Measurements from ENCODE around the gene TMEM140.

The TMEM140 gene

GRCh38 chr7:135192914-135193536, 45.2 kb downstream of the TMEM140 start:
- WGBS, 2 experiments = 93% methylated on average over 10 to 11 of the region's 11 CpGs
- H3K4me1 ChIP-seq (ENCODE audit: control insufficient read depth, insufficient read depth, low read length) = no peaks in the 10 kb centered on the region
- H3K9me3 ChIP-seq (ENCODE audit: control insufficient read depth, low read length) = no peaks in the 10 kb centered on the region
- no peaks in the 10 kb centered on the region for H3K27me3 ChIP-seq (ENCODE audit: control insufficient read depth, insufficient read depth, low read length, poor library complexity, severe bottlenecking)
- H3K4me3 ChIP-seq (ENCODE audit: insufficient read depth, low read depth, low read length) = no peak overlapping the region
- no peaks in the 10 kb centered on the region for H3K36me3 ChIP-seq (ENCODE audit: control insufficient read depth, insufficient read depth, low read length)
- H3K27ac ChIP-seq (ENCODE audit: insufficient read depth, low read depth, low read length, poor library complexity, severe bottlenecking) = no peak overlapping the region

GRCh38 chr7:135193615-135194081, 45.8 kb downstream of the TMEM140 start:
- Histone ChIP-seq H3K4me3 (ENCODE audit: insufficient read depth, low read depth, low read length) (no peak overlapping the region), H3K4me1 (ENCODE audit: control insufficient read depth, insufficient read depth, low read length) (no peaks in the 10 kb centered on the region), H3K27me3 (ENCODE audit: control insufficient read depth, insufficient read depth, low read length, poor library complexity, severe bottlenecking) (no peaks in the 10 kb centered on the region), H3K27ac (ENCODE audit: insufficient read depth, low read depth, low read length, poor library complexity, severe bottlenecking) (no peak overlapping the region), H3K9me3 (ENCODE audit: control insufficient read depth, low read length) (no peaks in the 10 kb centered on the region), H3K36me3 (ENCODE audit: control insufficient read depth, insufficient read depth, low read length) (no peaks in the 10 kb centered on the region)
- WGBS, 2 experiments = 88 to 92% methylated on average over 10 of the region's 10 CpGs

- Histone ChIP-seq H3K4me3 (ENCODE audit: insufficient read depth, low read depth, low read length) (no peak overlapping the region), H3K36me3 (ENCODE audit: control insufficient read depth, insufficient read depth, low read length) (peaks cover 3% of the 10 kb centered on the region), H3K9me3 (ENCODE audit: control insufficient read depth, low read length) (no peaks in the 10 kb centered on the region), H3K27ac (ENCODE audit: insufficient read depth, low read depth, low read length, poor library complexity, severe bottlenecking) (no peak overlapping the region), H3K4me1 (ENCODE audit: control insufficient read depth, insufficient read depth, low read length) (no peaks in the 10 kb centered on the region), H3K27me3 (ENCODE audit: control insufficient read depth, insufficient read depth, low read length, poor library complexity, severe bottlenecking) (no peaks in the 10 kb centered on the region)
- 87 to 94% methylated on average over 12 of the region's 12 CpGs for WGBS, 2 experiments
Observed at GRCh38 chr7:135194494-135195095, 46.7 kb downstream of the TMEM140 start.

- H3K4me1 ChIP-seq (ENCODE audit: control insufficient read depth, insufficient read depth, low read length) = no peaks in the 10 kb centered on the region
- H3K27ac ChIP-seq (ENCODE audit: insufficient read depth, low read depth, low read length, poor library complexity, severe bottlenecking) = no peak overlapping the region
- no peaks in the 10 kb centered on the region for H3K27me3 ChIP-seq (ENCODE audit: control insufficient read depth, insufficient read depth, low read length, poor library complexity, severe bottlenecking)
- no peaks in the 10 kb centered on the region for H3K9me3 ChIP-seq (ENCODE audit: control insufficient read depth, low read length)
- H3K4me3 ChIP-seq (ENCODE audit: insufficient read depth, low read depth, low read length) = no peak overlapping the region
- H3K36me3 ChIP-seq (ENCODE audit: control insufficient read depth, insufficient read depth, low read length) = peaks cover 4% of the 10 kb centered on the region
- 96 to 97% methylated on average over 3 to 4 of the region's 4 CpGs for WGBS, 2 experiments
Observed at GRCh38 chr7:135195156-135195555, 47.3 kb downstream of the TMEM140 start.

GRCh38 chr7:135195968-135196629, 48.2 kb downstream of the TMEM140 start:
- WGBS, 2 experiments = 95% methylated on average over 14 of the region's 14 CpGs
- Histone ChIP-seq H3K4me1 (ENCODE audit: control insufficient read depth, insufficient read depth, low read length) (no peaks in the 10 kb centered on the region), H3K9me3 (ENCODE audit: control insufficient read depth, low read length) (no peaks in the 10 kb centered on the region), H3K36me3 (ENCODE audit: control insufficient read depth, insufficient read depth, low read length) (peaks cover 4% of the 10 kb centered on the region), H3K27ac (ENCODE audit: insufficient read depth, low read depth, low read length, poor library complexity, severe bottlenecking) (no peak overlapping the region), H3K4me3 (ENCODE audit: insufficient read depth, low read depth, low read length) (no peak overlapping the region), H3K27me3 (ENCODE audit: control insufficient read depth, insufficient read depth, low read length, poor library complexity, severe bottlenecking) (no peaks in the 10 kb centered on the region)

- Histone ChIP-seq H3K4me1 (ENCODE audit: control insufficient read depth, insufficient read depth, low read length) (no peaks in the 10 kb centered on the region), H3K9me3 (ENCODE audit: control insufficient read depth, low read length) (no peaks in the 10 kb centered on the region), H3K4me3 (ENCODE audit: insufficient read depth, low read depth, low read length) (no peak overlapping the region), H3K27ac (ENCODE audit: insufficient read depth, low read depth, low read length, poor library complexity, severe bottlenecking) (no peak overlapping the region), H3K36me3 (ENCODE audit: control insufficient read depth, insufficient read depth, low read length) (peaks cover 4% of the 10 kb centered on the region), H3K27me3 (ENCODE audit: control insufficient read depth, insufficient read depth, low read length, poor library complexity, severe bottlenecking) (no peaks in the 10 kb centered on the region)
- WGBS, 2 experiments = 88 to 93% methylated on average over 2 of the region's 2 CpGs
Observed at GRCh38 chr7:135197343-135197742, 49.5 kb downstream of the TMEM140 start.

GRCh38 chr7:135197906-135198655, 50.2 kb downstream of the TMEM140 start:
- WGBS, 2 experiments = 95% methylated on average over 15 of the region's 15 CpGs
- H3K27ac ChIP-seq (ENCODE audit: insufficient read depth, low read depth, low read length, poor library complexity, severe bottlenecking) = no peak overlapping the region
- no peaks in the 10 kb centered on the region for H3K4me1 ChIP-seq (ENCODE audit: control insufficient read depth, insufficient read depth, low read length)
- no peaks in the 10 kb centered on the region for H3K27me3 ChIP-seq (ENCODE audit: control insufficient read depth, insufficient read depth, low read length, poor library complexity, severe bottlenecking)
- no peak overlapping the region for H3K4me3 ChIP-seq (ENCODE audit: insufficient read depth, low read depth, low read length)
- peaks cover 4% of the 10 kb centered on the region for H3K36me3 ChIP-seq (ENCODE audit: control insufficient read depth, insufficient read depth, low read length)
- H3K9me3 ChIP-seq (ENCODE audit: control insufficient read depth, low read length) = no peaks in the 10 kb centered on the region

- Histone ChIP-seq H3K36me3 (ENCODE audit: control insufficient read depth, insufficient read depth, low read length) (peaks cover 4% of the 10 kb centered on the region), H3K27me3 (ENCODE audit: control insufficient read depth, insufficient read depth, low read length, poor library complexity, severe bottlenecking) (no peaks in the 10 kb centered on the region), H3K4me1 (ENCODE audit: control insufficient read depth, insufficient read depth, low read length) (no peaks in the 10 kb centered on the region), H3K4me3 (ENCODE audit: insufficient read depth, low read depth, low read length) (no peak overlapping the region), H3K9me3 (ENCODE audit: control insufficient read depth, low read length) (no peaks in the 10 kb centered on the region), H3K27ac (ENCODE audit: insufficient read depth, low read depth, low read length, poor library complexity, severe bottlenecking) (no peak overlapping the region)
- 88 to 92% methylated on average over 4 of the region's 4 CpGs for WGBS, 2 experiments
Observed at GRCh38 chr7:135199439-135199838, 51.6 kb downstream of the TMEM140 start.

- Histone ChIP-seq H3K4me3 (ENCODE audit: insufficient read depth, low read depth, low read length) (no peak overlapping the region), H3K27me3 (ENCODE audit: control insufficient read depth, insufficient read depth, low read length, poor library complexity, severe bottlenecking) (no peaks in the 10 kb centered on the region), H3K4me1 (ENCODE audit: control insufficient read depth, insufficient read depth, low read length) (no peaks in the 10 kb centered on the region), H3K36me3 (ENCODE audit: control insufficient read depth, insufficient read depth, low read length) (peaks cover 4% of the 10 kb centered on the region), H3K9me3 (ENCODE audit: control insufficient read depth, low read length) (no peaks in the 10 kb centered on the region), H3K27ac (ENCODE audit: insufficient read depth, low read depth, low read length, poor library complexity, severe bottlenecking) (no peak overlapping the region)
- 90 to 94% methylated on average over 3 of the region's 3 CpGs for WGBS, 2 experiments
Observed at GRCh38 chr7:135200821-135201331, 53.0 kb downstream of the TMEM140 start.

GRCh38 chr7:135201350-135201749, 53.5 kb downstream of the TMEM140 start:
- no peaks in the 10 kb centered on the region for H3K27me3 ChIP-seq (ENCODE audit: control insufficient read depth, insufficient read depth, low read length, poor library complexity, severe bottlenecking)
- H3K36me3 ChIP-seq (ENCODE audit: control insufficient read depth, insufficient read depth, low read length) = peaks cover 4% of the 10 kb centered on the region
- H3K9me3 ChIP-seq (ENCODE audit: control insufficient read depth, low read length) = no peaks in the 10 kb centered on the region
- WGBS, 2 experiments = 100% methylated on average over 1 of the region's 2 CpGs; no CpG with 5 or more reads in 1 of the 2 experiments
- no peaks in the 10 kb centered on the region for H3K4me1 ChIP-seq (ENCODE audit: control insufficient read depth, insufficient read depth, low read length)
- H3K27ac ChIP-seq (ENCODE audit: insufficient read depth, low read depth, low read length, poor library complexity, severe bottlenecking) = no peak overlapping the region
- H3K4me3 ChIP-seq (ENCODE audit: insufficient read depth, low read depth, low read length) = no peak overlapping the region
